Smooth muscle cell (in vitro differentiated cells): ENCODE measurements around the gene AHI1. TPM values are rescaled to one million over a fixed set of nuclear protein-coding genes. Genes with fewer than 3 reads are reported as not detected.

Experiments
- DNase-seq: peaks from one replicate; lab custom pipeline; 2025; ENCODE audit not compliant: unreplicated experiment; lab: John Stamatoyannopoulos, UW
- H2AFZ ChIP-seq: fragments of 200-600 bp; sonication (generic); 2 replicates; pipeline ENCODE4 v1.6.0; 2016; ENCODE audit warnings: antibody characterized with exemption, low read depth, mild to moderate bottlenecking
- H3F3A ChIP-seq: fragments of 200-600 bp; sonication (generic); 2 replicates; pipeline ENCODE4 v1.6.0; 2017; ENCODE audit warnings: antibody characterized with exemption, low read depth
- H3K27ac ChIP-seq: fragments of 200-600 bp; sonication (generic); 2 replicates; pipeline ENCODE4 v1.5.1; 2016; ENCODE audit warnings: low read depth, mild to moderate bottlenecking
- H3K27me3 ChIP-seq: fragments of 200-600 bp; sonication (generic); 2 replicates; pipeline ENCODE4 v1.6.1; 2016; ENCODE audit warnings: low read depth, mild to moderate bottlenecking
- H3K36me3 ChIP-seq: fragments of 200-600 bp; sonication (generic); 2 replicates; pipeline ENCODE4 v1.5.1; 2016; ENCODE audit warnings: low read depth
- H3K4me1 ChIP-seq: fragments of 200-600 bp; sonication (generic); 2 replicates; pipeline ENCODE4 v1.5.1; 2016; ENCODE audit warnings: low read depth
- H3K4me2 ChIP-seq: fragments of 200-600 bp; sonication (generic); 2 replicates; pipeline ENCODE4 v1.6.0; 2016; ENCODE audit warnings: mild to moderate bottlenecking
- H3K4me3 ChIP-seq: fragments of 200-600 bp; sonication (generic); 2 replicates; pipeline ENCODE4 v1.5.1; 2016; ENCODE audit warnings: mild to moderate bottlenecking
- H3K79me2 ChIP-seq: fragments of 200-600 bp; sonication (generic); 2 replicates; pipeline ENCODE4 v1.6.0; 2016; ENCODE audit warnings: low read depth, mild to moderate bottlenecking
- H3K9ac ChIP-seq: fragments of 200-600 bp; sonication (generic); 2 replicates; pipeline ENCODE4 v1.6.0; 2016; ENCODE audit warnings: low read depth
- H3K9me3 ChIP-seq: fragments of 200-600 bp; sonication (generic); replicated peaks from 2 replicates; pipeline ENCODE4 v1.5.1; 2016; ENCODE audit warnings: low read depth
- H4K20me1 ChIP-seq: fragments of 200-600 bp; sonication (generic); 2 replicates; pipeline ENCODE4 v1.6.0; 2016; ENCODE audit warnings: low read depth
- CTCF ChIP-seq: fragments of 200-600 bp; sonication (generic); IDR thresholded peaks from 2 replicates; pipeline ENCODE4 v1.5.1; 2017; ENCODE audit warnings: borderline replicate concordance, mild to moderate bottlenecking, antibody characterized with exemption; ENCODE audit not compliant: insufficient read depth, poor library complexity, severe bottlenecking
- WGBS: methylation state at CpG from one replicate; pipeline ENCODE4 v1.1.7; 2016; ENCODE audit warnings: low lambda C conversion rate; 5-methylcytosine and 5-hydroxymethylcytosine counted together
- polyA plus RNA-seq: library from polyadenylated mRNA; unstranded; fragments of >200 nt; fragmentation: Nextera tagmentation; extraction: Ambion mirVana; gene quantifications from 2 replicates; pipeline ENCODE4 v1.2.1, GENCODE V29; 2016
- total RNA-seq: library from RNA; depleted of rRNA; stranded (reverse); fragments of >200 nt; gene quantifications from 2 replicates; pipeline ENCODE4 v1.2.3, GENCODE V29; 2014

Gene AHI1
- total and polyA plus RNA-seq, 2 experiments from 2014 or later = 16.0 to 18.8 TPM

- no peak overlapping the region for H3K4me2 ChIP-seq
- H4K20me1 ChIP-seq = no peaks in the 10 kb centered on the region
- no peaks in the 10 kb centered on the region for H3K27me3 ChIP-seq
- H3K79me2 ChIP-seq = no peaks in the 10 kb centered on the region
- no peaks in the 10 kb centered on the region for H3K4me1 ChIP-seq
- no peak overlapping the region for H2AFZ ChIP-seq
- H3K27ac ChIP-seq = no peak overlapping the region
- WGBS = 79% methylated on average over 6 of the region's 6 CpGs
- no peak for TF ChIP-seq CTCF
- no peaks in the 10 kb centered on the region for H3K9me3 ChIP-seq
- H3K4me3 ChIP-seq = no peak overlapping the region
- no peaks in the 10 kb centered on the region for H3F3A ChIP-seq
- no peak overlapping the region for H3K9ac ChIP-seq
- no peak for DNase-seq
- no peaks in the 10 kb centered on the region for H3K36me3 ChIP-seq
Observed at GRCh38 chr6:135323202-135323668, 174.3 kb downstream of the AHI1 start.

- H3K4me3 ChIP-seq = no peak overlapping the region
- H2AFZ ChIP-seq = no peak overlapping the region
- no peaks in the 10 kb centered on the region for H3K79me2 ChIP-seq
- TF ChIP-seq CTCF = no peak
- H3K9me3 ChIP-seq = no peaks in the 10 kb centered on the region
- no peak for DNase-seq
- no peak overlapping the region for H3K4me2 ChIP-seq
- no peak overlapping the region for H3K27ac ChIP-seq
- H3K36me3 ChIP-seq = no peaks in the 10 kb centered on the region
- WGBS = 86% methylated on average over 3 of the region's 3 CpGs
- H3K4me1 ChIP-seq = no peaks in the 10 kb centered on the region
- no peaks in the 10 kb centered on the region for H3F3A ChIP-seq
- H3K27me3 ChIP-seq = no peaks in the 10 kb centered on the region
- H3K9ac ChIP-seq = no peak overlapping the region
- H4K20me1 ChIP-seq = no peaks in the 10 kb centered on the region
Observed at GRCh38 chr6:135322427-135323201, 174.9 kb downstream of the AHI1 start.

DNA sequence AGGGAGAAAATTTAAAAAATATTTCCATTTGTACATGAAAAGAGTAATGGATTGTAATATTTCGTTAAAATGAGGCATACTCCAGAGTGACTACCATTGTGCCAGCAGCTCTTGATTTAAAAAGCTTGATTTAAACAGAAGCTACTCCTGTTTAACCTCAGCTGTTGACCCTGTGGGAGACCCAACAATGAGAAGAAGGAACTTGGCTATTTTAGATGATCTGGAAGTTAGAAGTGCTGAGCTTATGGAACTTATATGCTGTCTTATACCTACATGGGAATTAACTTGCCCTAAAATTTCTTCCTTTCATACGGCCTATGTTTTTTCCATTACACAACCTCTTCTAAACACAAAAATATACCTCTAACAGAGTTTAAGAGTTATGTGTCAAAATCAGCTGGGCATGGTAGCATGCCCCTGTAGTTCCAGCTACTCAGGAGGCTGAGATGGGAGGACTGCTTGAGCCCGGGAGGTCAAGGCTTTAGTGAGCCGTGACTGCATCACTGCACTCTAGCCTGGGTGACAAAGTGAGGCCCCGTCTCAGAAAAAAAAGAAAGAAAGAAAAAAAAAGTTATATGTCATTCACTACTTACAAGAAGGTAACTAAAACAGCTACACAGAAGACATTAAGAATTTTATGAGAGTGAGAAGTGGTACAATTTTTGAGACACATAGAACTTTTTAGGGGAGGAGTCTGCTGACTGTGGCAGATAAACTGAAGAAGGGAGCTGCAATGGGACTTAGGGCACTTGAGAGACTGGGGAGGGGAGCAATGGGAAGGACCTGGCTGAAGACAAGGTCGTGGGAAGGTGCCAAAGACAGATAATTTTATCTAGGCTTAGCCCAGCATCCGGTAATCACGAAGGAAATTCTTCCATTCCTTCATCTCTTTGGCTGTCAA lies 176.6 kb downstream of the AHI1 start:
- H3K9me3 ChIP-seq = no peaks in the 10 kb centered on the region
- H3K4me1 ChIP-seq = no peaks in the 10 kb centered on the region
- H3K27ac ChIP-seq = no peak overlapping the region
- H3K9ac ChIP-seq = no peak overlapping the region
- H2AFZ ChIP-seq = no peak overlapping the region
- H3K27me3 ChIP-seq = no peaks in the 10 kb centered on the region
- H4K20me1 ChIP-seq = no peaks in the 10 kb centered on the region
- no peak for DNase-seq
- H3K4me2 ChIP-seq = no peak overlapping the region
- TF ChIP-seq CTCF = no peak
- H3K36me3 ChIP-seq = peaks cover 2% of the 10 kb centered on the region
- WGBS = 92% methylated on average over 8 of the region's 8 CpGs
- H3K4me3 ChIP-seq = no peak overlapping the region
- H3F3A ChIP-seq = no peaks in the 10 kb centered on the region
- H3K79me2 ChIP-seq = no peaks in the 10 kb centered on the region
